CD8-positive, alpha-beta T cell (primary cell): ENCODE measurements around the gene MKNK2. TPM values are rescaled to one million over a fixed set of nuclear protein-coding genes. Genes with fewer than 3 reads are reported as not detected.

Experiments
- total RNA-seq, 46 experiments: library from RNA in 2 of 46; stranded (reverse) in 2 of 46; gene quantifications; one replicate each; pipeline ENCODE4 v1.2.3 and lab custom pipeline; 2021 to 2026

The MKNK2 gene
- total RNA-seq, 2 experiments from 2014 or later: 453 to 455 TPM

Other genes starting within 250 kb of the MKNK2 start
- gene ATP8B3, start 239.0 kb downstream of the MKNK2 start, total RNA-seq: 1 to 10 TPM; 1.9 to 2.9 TPM
- gene REXO1, start 202.8 kb downstream of the MKNK2 start, total RNA-seq: 100 to 1,000 TPM; 143 to 152 TPM
- 10 to 100 TPM; 85.7 to 88.7 TPM for gene KLF16, start 187.7 kb downstream of the MKNK2 start, total RNA-seq
- 100 to 1,000 TPM; 204 TPM for gene ABHD17A, start 165.7 kb downstream of the MKNK2 start, total RNA-seq
- 1 to 10 TPM; 6.4 to 7.3 TPM for gene ADAT3, start 145.8 kb downstream of the MKNK2 start, total RNA-seq
- gene SCAMP4, start 145.8 kb downstream of the MKNK2 start, total RNA-seq: 10 to 100 TPM; 18.5 to 19.2 TPM
- gene CSNK1G2, start 110.1 kb downstream of the MKNK2 start, total RNA-seq: 100 to 1,000 TPM; 140 to 141 TPM
- 10 to 100 TPM; 34.5 to 35.5 TPM for gene BTBD2, start 35.5 kb downstream of the MKNK2 start, total RNA-seq
- gene MOB3A, start 45.1 kb upstream of the MKNK2 start, total RNA-seq: 10 to 100 TPM; 76.7 to 80.0 TPM
- gene IZUMO4, start 45.7 kb upstream of the MKNK2 start, total RNA-seq: 10 to 100 TPM; 11.9 to 15.3 TPM
- gene AP3D1, start 100.3 kb upstream of the MKNK2 start, total RNA-seq: 10 to 100 TPM; 39.4 to 42.5 TPM
- 10 to 100 TPM; 32.8 to 34.7 TPM for gene DOT1L, start 112.7 kb upstream of the MKNK2 start, total RNA-seq
- 10 to 100 TPM; 25.9 to 26.1 TPM for gene PLEKHJ1, start 185.1 kb upstream of the MKNK2 start, total RNA-seq
- gene SF3A2, start 185.6 kb upstream of the MKNK2 start, total RNA-seq: 100 to 1,000 TPM; 164 to 167 TPM
- 1 to 10 TPM; 2.2 to 4.4 TPM for gene AMH, start 198.1 kb upstream of the MKNK2 start, total RNA-seq
- under 1 TPM in 1 of 2 experiments, not detected in 1; 0.92 TPM for gene JSRP1, start 205.2 kb upstream of the MKNK2 start, total RNA-seq
- gene PEAK3, start 230.9 kb upstream of the MKNK2 start, total RNA-seq: not detected